DMS 273 treated with DMSO at 0.1 percent for 48 hours (cell line): ENCODE data around the gene FCN1.

Source experiments
- DNase-seq: peaks from one replicate; lab custom pipeline; 2025; lab: John Stamatoyannopoulos, UW

FCN1 gene

GRCh38 chr9:134891053-134891452 lies 26.7 kb downstream of the FCN1 start:
- DNase-seq, result no peak

- no peak for DNase-seq
Measured at GRCh38 chr9:134890155-134890495, 27.6 kb downstream of the FCN1 start.

- no peak for DNase-seq
Measured at GRCh38 chr9:134889386-134890154, 28.1 kb downstream of the FCN1 start.

- no peak for DNase-seq
Measured at GRCh38 chr9:134888603-134889190, 29.0 kb downstream of the FCN1 start.

GRCh38 chr9:134887686-134888602 lies 29.8 kb downstream of the FCN1 start:
- no peak for DNase-seq

- no peak for DNase-seq
Measured at GRCh38 chr9:134887219-134887618, 30.5 kb downstream of the FCN1 start.

GRCh38 chr9:134886413-134886913 lies 31.2 kb downstream of the FCN1 start:
- no peak for DNase-seq

- no peak for DNase-seq
Measured at GRCh38 chr9:134885679-134886412, 31.9 kb downstream of the FCN1 start.

GRCh38 chr9:134885001-134885678 lies 32.6 kb downstream of the FCN1 start:
- no peak for DNase-seq

GRCh38 chr9:134884492-134884891 lies 33.2 kb downstream of the FCN1 start:
- no peak for DNase-seq

GRCh38 chr9:134883040-134883782 lies 34.5 kb downstream of the FCN1 start:
- DNase-seq, result no peak

- no peak for DNase-seq
Measured at GRCh38 chr9:134882204-134882785, 35.4 kb downstream of the FCN1 start.

- DNase-seq, result no peak
Measured at GRCh38 chr9:134881313-134881670, 36.4 kb downstream of the FCN1 start.

- DNase-seq, result no peak
Measured at GRCh38 chr9:134880484-134881312, 37.0 kb downstream of the FCN1 start, which contains the start of gene FCN2. TSS of gene FCN2 (plus strand) at chr9:134880810. CDS start at chr9:134880822, 12 bp downstream.

- no peak for DNase-seq
Measured at GRCh38 chr9:134879664-134880483, 37.8 kb downstream of the FCN1 start.

- no peak for DNase-seq
Measured at GRCh38 chr9:134877541-134877940, 40.2 kb downstream of the FCN1 start.

- DNase-seq, result no peak
Measured at GRCh38 chr9:134875371-134875770, 42.3 kb downstream of the FCN1 start.

GRCh38 chr9:134872482-134873231 lies 45.1 kb downstream of the FCN1 start:
- no peak for DNase-seq
